Liver (tissue), 9 donors: ENCODE data around the gene PDGFA. TPM values are rescaled to one million over a fixed set of nuclear protein-coding genes. Genes with fewer than 3 reads are reported as not detected.

Experiments used
- DNase-seq: peaks from one replicate; pipeline ENCODE4 v3.0.0-alpha.2; 2017; ENCODE audit warnings: low spot score
- H3K27ac ChIP-seq, 2 donors: one replicate each; pipeline ENCODE4 v1.7.0; 2013; ENCODE audit warnings: inconsistent platforms in 2 of 2, low read length in 2 of 2, control low read depth in 1 of 2, low read depth in 1 of 2, mild to moderate bottlenecking in 1 of 2
- H3K27me3 ChIP-seq, 4 donors: one replicate each; pipeline versions ENCODE4 v1.6.1 to v1.7.0; 2013; ENCODE audit warnings: low read length in 3 of 4, inconsistent platforms in 1 of 4, mild to moderate bottlenecking in 1 of 4, moderate library complexity in 1 of 4; ENCODE audit not compliant: control insufficient read depth in 4 of 4, insufficient read depth in 4 of 4
- H3K36me3 ChIP-seq, 4 donors: one replicate each; pipeline versions ENCODE4 v1.6.1 to v1.7.0; 2013; ENCODE audit warnings: low read length in 3 of 4, mild to moderate bottlenecking in 3 of 4, low read depth in 1 of 4, moderate library complexity in 1 of 4; ENCODE audit not compliant: control insufficient read depth in 4 of 4, insufficient read depth in 3 of 4
- H3K4me1 ChIP-seq, 4 donors: one replicate each; pipeline versions ENCODE4 v1.6.1 to v1.7.0; 2013; ENCODE audit warnings: low read length in 3 of 4, mild to moderate bottlenecking in 3 of 4, moderate library complexity in 1 of 4; ENCODE audit not compliant: control insufficient read depth in 4 of 4, insufficient read depth in 4 of 4
- H3K4me3 ChIP-seq, 3 donors: one replicate each; pipeline versions ENCODE4 v1.6.1 to v1.7.0; 2013; ENCODE audit warnings: low read length in 3 of 3, control low read depth in 1 of 3, low read depth in 1 of 3, mild to moderate bottlenecking in 1 of 3
- H3K9ac ChIP-seq, 2 donors: one replicate each; pipeline ENCODE4 v1.7.0; 2013; ENCODE audit warnings: low read length in 2 of 2, mild to moderate bottlenecking in 2 of 2, moderate library complexity in 2 of 2, control low read depth in 1 of 2, low read depth in 1 of 2
- H3K9me3 ChIP-seq, 4 donors: one replicate each; pipeline versions ENCODE4 v1.6.1 to v1.7.0; 2013; ENCODE audit warnings: low read length in 3 of 4; ENCODE audit not compliant: control insufficient read depth in 4 of 4
- CTCF ChIP-seq: fragments of 150-350 bp; IDR thresholded peaks from 2 replicates; pipeline ENCODE4 v1.5.1; 2017; ENCODE audit warnings: improper control_type of control experiment, low read depth, low read length; ENCODE audit not compliant: missing input control
- FOXA1 ChIP-seq: IDR thresholded peaks from 2 replicates; pipeline ENCODE4 v1.6.1; 2016; ENCODE audit warnings: antibody characterized with exemption
- GABPA ChIP-seq, 2 donors: IDR thresholded peaks in 1 of 2; conservative IDR thresholded peaks in 1 of 2; 2 replicates each; pipeline ENCODE4 v1.6.1; 2016; ENCODE audit warnings: antibody characterized with exemption in 2 of 2, mild to moderate bottlenecking in 1 of 2, moderate library complexity in 1 of 2
- HNF4G ChIP-seq: IDR thresholded peaks from 2 replicates; pipeline ENCODE4 v1.6.1; 2016; ENCODE audit warnings: antibody characterized with exemption
- JUND ChIP-seq, 2 donors: IDR thresholded peaks; 2 replicates each; pipeline ENCODE4 v1.6.1; 2016; ENCODE audit warnings: antibody characterized with exemption in 2 of 2
- MAX ChIP-seq: IDR thresholded peaks from 2 replicates; pipeline ENCODE4 v1.6.1; 2016; ENCODE audit warnings: antibody characterized with exemption
- NR2F2 ChIP-seq: IDR thresholded peaks from 2 replicates; pipeline ENCODE4 v1.6.1; 2016; ENCODE audit warnings: antibody characterized with exemption
- RAD21 ChIP-seq, 2 donors: IDR thresholded peaks; 2 replicates each; pipeline ENCODE4 v1.6.1; 2016; ENCODE audit warnings: antibody characterized with exemption in 2 of 2, mild to moderate bottlenecking in 2 of 2
- REST ChIP-seq: IDR thresholded peaks from 2 replicates; pipeline ENCODE4 v1.6.1; 2016; ENCODE audit warnings: antibody characterized with exemption, mild to moderate bottlenecking
- RXRA ChIP-seq, 2 donors: IDR thresholded peaks; 2 replicates each; pipeline ENCODE4 v1.6.1; 2017 to 2018; ENCODE audit warnings: antibody characterized with exemption in 2 of 2, mild to moderate bottlenecking in 1 of 2
- TAF1 ChIP-seq: conservative IDR thresholded peaks from 2 replicates; pipeline ENCODE4 v1.6.1; 2016; ENCODE audit warnings: antibody characterized with exemption, mild to moderate bottlenecking
- YY1 ChIP-seq: IDR thresholded peaks from 2 replicates; pipeline ENCODE4 v1.6.1; 2016; ENCODE audit warnings: antibody characterized with exemption, mild to moderate bottlenecking
- ZBTB33 ChIP-seq: IDR thresholded peaks from 2 replicates; pipeline ENCODE4 v1.6.1; 2016; ENCODE audit warnings: antibody characterized with exemption
- WGBS: extraction: QIAGEN DNeasy Blood & Tissue Kit; methylation state at CpG from one replicate; pipeline ENCODE4 v1.1.7; 2013; 5-methylcytosine and 5-hydroxymethylcytosine counted together
- polyA plus RNA-seq, 2 donors: library from polyadenylated mRNA; stranded (reverse) in 1 of 2; unstranded in 1 of 2; fragments of 200-250 nt in 1 of 2; fragments of >200 nt in 1 of 2; fragmentation: Nextera tagmentation in 1 of 2; extraction: Ambion mirVana in 1 of 2; gene quantifications; one replicate each; pipeline versions ENCODE4 v1.2.1 to v1.2.3, GENCODE V29; 2013 to 2015
- total RNA-seq, 2 donors: library from RNA; depleted of rRNA; stranded (reverse); fragments of >200 nt; gene quantifications; one replicate each; pipeline ENCODE4 v1.2.3, GENCODE V29; 2014
- donor health status: healthy.
- donor health status: healthy.
- donor health status: healthy.
- donor health status: healthy.
- donor health status: healthy.

PDGFA gene
- total and polyA plus RNA-seq, 4 donors: 1.4 to 5.1 (median 2.0) TPM

- no peak for TF ChIP-seq NR2F2
- no peak for TF ChIP-seq ZBTB33
- no peak for TF ChIP-seq REST
- TF ChIP-seq YY1: no peak
- TF ChIP-seq RXRA (IDR thresholded peaks at IDR 0.05): no peak
- no peak for TF ChIP-seq FOXA1
- no peak for TF ChIP-seq HNF4G
- TF ChIP-seq RAD21 (IDR thresholded peaks at IDR 0.05): no peak
- no peak for TF ChIP-seq GABPA (IDR thresholded peaks at IDR 0.05 in 1 of 2, conservative IDR thresholded peaks at IDR 0.05 in 1 of 2)
- TF ChIP-seq JUND (IDR thresholded peaks at IDR 0.05): no peak
- TF ChIP-seq MAX: no peak
- TF ChIP-seq TAF1: no peak
- Histone ChIP-seq H3K36me3 (no peaks in the 10 kb centered on the region), H3K4me1 (no peaks in the 10 kb centered on the region), H3K27ac (no peak overlapping the region), H3K9me3 (peaks cover 0 to 2% (median 0%) of the 10 kb centered on the region in 4 donors), H3K27me3 (no peaks in the 10 kb centered on the region), H3K9ac (no peak overlapping the region), H3K4me3 (no peak overlapping the region)
- 96% methylated on average over 10 of the region's 10 CpGs for WGBS
- no peak for DNase-seq
Measured at GRCh38 chr7:534959-535358, 15.3 kb upstream of the PDGFA start.

- H3K4me3 ChIP-seq: no peak overlapping the region
- H3K4me1 ChIP-seq: no peaks in the 10 kb centered on the region
- no peak for DNase-seq
- H3K27me3 ChIP-seq: no peaks in the 10 kb centered on the region
- no peak overlapping the region for H3K27ac ChIP-seq
- no peaks in the 10 kb centered on the region for H3K36me3 ChIP-seq
- TF ChIP-seq FOXA1 (no peak), JUND (IDR thresholded peaks at IDR 0.05) (no peak), RAD21 (IDR thresholded peaks at IDR 0.05) (no peak), CTCF (no peak), ZBTB33 (no peak), YY1 (no peak), HNF4G (no peak), RXRA (IDR thresholded peaks at IDR 0.05) (no peak), NR2F2 (no peak)
- peaks cover 0 to 2% (median 0%) of the 10 kb centered on the region in 4 donors for H3K9me3 ChIP-seq
- H3K9ac ChIP-seq: no peak overlapping the region
- WGBS: 91% methylated on average over 8 of the region's 8 CpGs
Measured at GRCh38 chr7:534075-534474, 14.4 kb upstream of the PDGFA start.
